ENCODE results near the gene RPRD2.

DNA sequence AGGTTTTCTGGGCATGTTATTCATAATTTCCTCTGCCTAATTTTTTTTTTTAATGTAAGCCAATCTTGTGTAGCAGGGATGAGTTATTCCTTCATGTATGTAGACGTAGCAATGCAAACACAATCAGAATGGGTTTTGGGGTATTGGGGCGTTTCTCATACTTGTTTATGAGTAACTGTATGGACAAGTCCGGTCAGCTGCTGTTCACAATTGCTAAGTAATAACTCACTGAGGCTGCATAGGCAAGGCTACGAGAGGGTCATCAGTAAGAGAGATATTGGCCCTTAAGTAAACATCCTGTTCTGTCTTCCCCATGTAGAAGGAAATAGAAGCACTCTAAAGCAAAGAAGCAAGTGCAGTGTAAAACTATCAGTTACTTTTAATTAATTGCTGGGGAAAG, 113.8 kb downstream of the RPRD2 start:
- TF ChIP-seq, protein P1, sequence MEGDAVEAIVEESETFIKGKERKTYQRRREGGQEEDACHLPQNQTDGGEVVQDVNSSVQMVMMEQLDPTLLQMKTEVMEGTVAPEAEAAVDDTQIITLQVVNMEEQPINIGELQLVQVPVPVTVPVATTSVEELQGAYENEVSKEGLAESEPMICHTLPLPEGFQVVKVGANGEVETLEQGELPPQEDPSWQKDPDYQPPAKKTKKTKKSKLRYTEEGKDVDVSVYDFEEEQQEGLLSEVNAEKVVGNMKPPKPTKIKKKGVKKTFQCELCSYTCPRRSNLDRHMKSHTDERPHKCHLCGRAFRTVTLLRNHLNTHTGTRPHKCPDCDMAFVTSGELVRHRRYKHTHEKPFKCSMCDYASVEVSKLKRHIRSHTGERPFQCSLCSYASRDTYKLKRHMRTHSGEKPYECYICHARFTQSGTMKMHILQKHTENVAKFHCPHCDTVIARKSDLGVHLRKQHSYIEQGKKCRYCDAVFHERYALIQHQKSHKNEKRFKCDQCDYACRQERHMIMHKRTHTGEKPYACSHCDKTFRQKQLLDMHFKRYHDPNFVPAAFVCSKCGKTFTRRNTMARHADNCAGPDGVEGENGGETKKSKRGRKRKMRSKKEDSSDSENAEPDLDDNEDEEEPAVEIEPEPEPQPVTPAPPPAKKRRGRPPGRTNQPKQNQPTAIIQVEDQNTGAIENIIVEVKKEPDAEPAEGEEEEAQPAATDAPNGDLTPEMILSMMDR (IDR thresholded peaks at IDR 0.05): no peak
- TF ChIP-seq POLR2A (IDR thresholded peaks at IDR 0.05): no peak
